HG02571 (cell line): ENCODE data around the gene RSU1.
"Not testable (repeated sequence)": the region's sequence is repeated elsewhere in the genome, so short reads cannot be mapped to it uniquely, and the experiment has no call there.

Experiments
- ATAC-seq: cut with Tn5 transposase; IDR thresholded peaks from one replicate; pipeline ENCODE4 v1.9.1; 2021; ENCODE audit warnings: mild to moderate bottlenecking, moderate library complexity; ENCODE audit not compliant: unreplicated experiment

Gene RSU1

DNA sequence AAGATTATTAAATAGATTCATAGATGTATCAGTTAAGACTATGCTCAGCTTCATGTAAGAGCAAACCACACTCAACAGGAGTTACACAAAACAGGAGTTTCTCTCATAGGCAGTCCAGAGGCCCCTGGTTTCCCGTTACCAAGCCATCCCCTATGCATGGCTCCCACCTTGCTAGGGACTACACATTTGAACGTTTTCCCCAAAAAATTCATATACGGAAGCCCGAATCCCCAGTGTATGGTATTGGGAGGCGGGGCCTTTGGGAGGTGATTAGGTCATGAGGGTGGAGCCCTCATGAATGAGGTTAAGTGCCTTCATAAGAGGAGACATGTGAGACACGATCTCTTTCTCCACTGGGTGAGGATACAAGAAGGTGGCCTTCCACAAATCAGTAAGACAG, 29.1 kb downstream of the RSU1 start:
- no peak for ATAC-seq

DNA sequence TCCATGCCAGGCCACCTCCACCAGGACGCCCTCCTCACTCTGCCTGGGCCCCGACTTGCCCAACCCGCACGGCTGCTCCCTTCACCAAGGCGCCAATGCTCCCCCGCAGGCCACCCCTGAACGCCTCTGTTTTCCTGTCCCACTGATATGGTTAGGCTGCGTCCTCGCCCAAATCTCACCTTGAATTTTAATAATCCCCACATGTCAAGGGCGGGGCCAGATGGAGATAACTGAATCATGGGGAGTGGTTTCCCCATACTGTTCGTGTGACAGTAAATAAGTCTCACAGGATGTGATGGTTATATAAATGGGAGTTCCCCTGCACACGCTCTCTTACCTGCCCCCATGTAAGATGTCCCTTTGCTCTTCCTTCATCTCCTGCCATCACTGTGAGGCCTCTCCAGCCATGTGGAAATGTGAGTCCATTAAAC, 29.8 kb downstream of the RSU1 start:
- ATAC-seq = no peak

DNA sequence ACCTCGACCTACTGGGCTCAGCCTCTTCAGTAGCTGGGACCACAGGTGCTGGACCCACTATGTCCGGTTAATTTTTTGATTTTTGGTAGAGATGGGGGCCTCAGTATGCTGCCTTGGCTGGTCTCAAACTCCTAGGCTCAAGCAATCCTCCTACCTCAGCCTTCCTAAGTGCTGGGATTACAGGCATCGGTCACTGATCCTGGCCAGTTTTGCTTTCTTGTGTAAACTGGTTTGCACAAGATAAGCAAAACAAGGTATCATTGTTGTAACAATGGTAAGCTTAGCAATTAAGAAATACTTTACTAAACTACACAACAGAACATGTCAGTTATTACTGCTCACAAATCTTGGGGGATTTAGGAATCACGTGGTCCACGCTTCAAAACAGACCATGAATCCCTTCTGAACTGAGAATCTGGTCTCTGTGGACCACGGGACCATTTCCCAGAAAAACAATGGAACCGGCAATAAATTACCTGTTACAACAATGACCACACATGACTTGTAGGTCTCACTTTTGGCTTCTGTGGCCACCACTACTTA, 36.8 kb downstream of the RSU1 start:
- no peak for ATAC-seq

DNA sequence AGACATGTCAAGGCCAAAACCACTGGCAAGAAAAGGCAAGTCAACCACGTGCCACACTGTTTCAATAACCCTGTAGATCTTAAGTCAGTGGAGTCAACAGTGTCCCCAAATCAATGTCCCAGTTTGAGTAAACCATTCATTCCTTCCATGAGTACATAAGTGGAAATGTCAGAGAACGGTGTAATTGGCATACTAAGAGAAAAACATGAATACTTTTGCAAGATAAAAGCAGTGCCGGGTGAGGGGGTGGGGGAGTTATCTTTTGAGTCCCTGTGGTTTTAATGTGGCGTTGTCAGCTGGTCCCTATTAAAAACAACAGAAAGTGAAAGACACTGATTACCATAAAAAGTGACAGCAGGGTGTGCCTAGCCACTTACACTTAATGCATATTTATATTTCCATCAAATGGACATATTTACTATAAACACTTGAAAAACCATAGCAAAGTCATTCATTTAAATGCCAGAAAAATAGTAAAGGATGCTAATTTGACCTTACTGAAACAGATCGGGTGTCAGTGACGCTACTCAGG, 37.8 kb downstream of the RSU1 start:
- ATAC-seq = peak; percentile 71

DNA sequence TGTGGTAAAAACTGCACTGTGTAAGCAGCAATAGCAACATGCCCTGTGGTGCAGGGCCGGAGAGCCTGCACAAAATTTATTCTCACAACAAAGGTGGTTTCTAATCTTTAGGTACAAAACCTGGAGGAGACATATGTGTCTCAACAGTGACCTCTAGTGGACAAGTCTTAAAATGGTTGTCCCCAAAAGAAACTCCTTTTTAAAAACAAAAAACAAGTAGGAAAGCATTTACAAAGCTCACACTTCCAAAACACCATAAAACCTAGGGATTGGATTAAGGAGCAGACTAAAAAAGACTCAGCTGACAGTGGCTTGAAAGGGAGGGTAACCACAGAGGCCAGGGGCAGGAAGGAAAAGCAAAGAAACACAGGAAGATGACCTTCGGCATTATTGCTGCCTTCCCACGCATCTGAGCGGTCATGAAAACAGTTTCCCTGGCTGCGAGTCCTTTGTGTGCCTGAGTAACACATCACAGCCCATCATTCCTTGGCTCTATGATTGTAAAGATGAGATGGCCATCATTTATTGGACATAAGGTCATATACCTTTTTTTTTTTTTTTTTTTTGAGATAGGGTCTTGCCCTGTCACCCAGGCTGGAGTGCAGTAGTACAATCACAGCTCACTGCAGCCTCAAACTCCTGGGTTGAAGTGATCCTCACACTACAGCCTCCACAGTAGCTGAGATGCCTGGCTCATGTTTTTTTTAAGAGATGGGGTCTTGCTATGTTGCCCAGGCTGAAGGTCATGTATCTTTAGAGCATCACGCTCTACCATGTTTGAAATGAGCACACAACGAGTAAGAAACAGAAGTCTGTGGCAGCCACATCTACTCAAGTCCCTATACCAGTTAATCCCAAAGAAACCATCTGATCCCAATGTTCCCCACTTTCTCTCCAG, 39.5 kb downstream of the RSU1 start:
- peak; percentile 39 for ATAC-seq

DNA sequence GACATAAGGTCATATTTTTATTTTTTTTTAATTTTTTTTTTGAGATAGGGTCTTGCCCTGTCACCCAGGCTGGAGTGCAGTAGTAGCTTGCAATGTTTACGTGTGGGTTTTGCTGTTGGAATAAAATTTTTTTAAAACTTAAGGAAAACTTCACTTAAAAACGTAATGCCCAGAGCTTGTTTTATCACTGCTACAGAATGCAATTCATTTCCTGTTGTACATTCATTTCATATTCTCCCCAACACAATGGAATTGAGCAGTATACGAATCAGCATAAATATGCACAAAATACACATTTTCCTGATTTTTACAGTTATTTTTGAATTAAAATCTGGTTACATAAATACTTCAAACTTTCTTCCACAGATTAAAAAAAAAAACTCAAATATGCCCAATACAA, 40.3 kb downstream of the RSU1 start:
- no peak for ATAC-seq

DNA sequence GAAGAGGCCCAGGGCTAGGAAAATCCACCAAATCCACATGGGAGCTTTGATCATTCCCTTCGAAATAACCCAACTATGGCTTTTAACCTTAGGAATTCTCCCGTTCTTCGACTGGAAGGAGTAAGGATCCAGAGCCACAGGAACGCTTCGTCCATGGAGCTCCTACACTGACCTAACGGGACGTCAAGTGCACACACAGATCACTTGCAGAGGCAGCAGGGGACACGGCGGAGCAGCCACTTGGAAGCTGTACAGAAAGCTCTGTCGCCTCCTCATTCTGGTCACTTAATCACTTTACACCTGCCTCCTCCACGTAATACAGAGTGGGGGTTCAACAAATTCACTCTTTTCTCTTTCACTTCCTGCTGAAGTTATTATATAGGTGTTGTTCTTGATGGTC, 43.9 kb downstream of the RSU1 start:
- no peak for ATAC-seq

DNA sequence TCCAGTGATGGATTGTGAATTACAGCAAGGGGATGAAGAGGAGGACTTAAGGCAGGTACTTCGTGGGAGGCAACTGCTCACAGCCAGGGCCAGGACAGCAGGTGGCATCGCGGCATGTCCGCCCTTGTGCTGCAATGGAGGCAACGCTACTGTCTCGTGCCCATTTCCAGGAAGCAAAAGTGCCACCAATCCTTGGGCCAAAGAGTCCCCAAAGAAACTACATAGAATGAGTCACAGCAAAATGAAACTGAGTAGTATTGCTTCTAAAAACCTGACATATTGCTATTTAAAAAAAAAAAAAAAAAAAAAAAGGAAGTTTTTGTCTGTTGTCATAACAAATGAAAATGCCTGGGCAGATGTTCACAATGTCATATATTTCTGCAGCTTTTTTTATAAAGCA, 46.6 kb downstream of the RSU1 start:
- ATAC-seq = peak; percentile 77

DNA sequence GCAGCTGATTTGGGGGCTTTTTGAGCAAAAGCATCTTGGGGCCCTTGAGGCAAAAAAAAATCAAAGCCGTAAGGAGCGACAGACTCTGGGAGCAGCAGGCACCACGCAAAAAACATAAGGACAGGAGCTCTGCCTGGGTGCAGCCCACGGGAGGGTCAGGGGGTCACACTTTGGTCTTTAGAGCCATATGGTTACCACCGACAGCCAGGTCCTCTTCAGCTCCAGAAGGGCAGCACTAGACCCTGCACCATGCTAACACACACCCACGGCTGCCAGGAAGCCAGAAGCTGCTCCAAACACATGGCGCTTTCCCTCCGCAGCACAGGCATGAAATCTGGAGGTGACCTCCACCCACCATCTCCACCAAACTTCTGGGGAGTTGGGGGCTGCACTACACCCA, 47.1 kb downstream of the RSU1 start:
- no peak for ATAC-seq

DNA sequence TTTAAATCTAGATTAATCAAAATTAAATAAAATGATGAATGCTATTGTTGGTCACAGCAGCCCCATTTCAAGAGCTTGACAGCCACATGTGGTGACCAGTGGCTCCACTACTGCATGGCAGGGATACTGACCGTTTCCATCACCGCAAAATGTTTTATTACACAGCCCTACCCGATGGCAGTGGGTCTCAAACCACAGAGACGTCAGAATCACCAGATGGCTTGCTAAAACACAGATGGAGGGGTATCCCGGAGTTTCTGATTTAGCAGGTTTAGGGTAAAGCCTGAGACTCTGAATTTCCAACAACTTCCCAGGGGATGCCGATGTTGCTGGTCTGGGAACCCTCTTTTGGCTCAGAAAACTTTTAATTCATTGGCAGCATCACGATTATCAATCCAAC, 47.9 kb downstream of the RSU1 start:
- ATAC-seq = no peak

DNA sequence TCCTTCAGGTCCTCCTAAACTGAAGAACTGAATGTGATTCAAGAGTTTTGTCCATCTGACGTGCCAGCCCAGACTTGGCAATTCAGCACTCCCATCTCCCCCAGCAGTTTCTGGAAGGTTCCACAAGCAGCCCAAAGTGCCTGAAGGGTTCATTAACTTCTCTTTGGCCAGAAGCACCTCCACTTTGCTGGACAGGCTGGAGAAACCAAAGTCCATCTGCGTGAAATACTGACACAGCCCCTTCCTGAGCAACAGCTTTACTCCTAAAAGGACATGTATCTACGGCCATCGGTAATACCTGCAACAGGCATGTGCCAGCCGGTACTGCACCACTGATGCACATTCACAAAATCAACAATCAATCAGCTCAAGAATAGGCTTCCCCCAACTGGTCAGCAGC, 48.5 kb downstream of the RSU1 start:
- ATAC-seq = no peak

DNA sequence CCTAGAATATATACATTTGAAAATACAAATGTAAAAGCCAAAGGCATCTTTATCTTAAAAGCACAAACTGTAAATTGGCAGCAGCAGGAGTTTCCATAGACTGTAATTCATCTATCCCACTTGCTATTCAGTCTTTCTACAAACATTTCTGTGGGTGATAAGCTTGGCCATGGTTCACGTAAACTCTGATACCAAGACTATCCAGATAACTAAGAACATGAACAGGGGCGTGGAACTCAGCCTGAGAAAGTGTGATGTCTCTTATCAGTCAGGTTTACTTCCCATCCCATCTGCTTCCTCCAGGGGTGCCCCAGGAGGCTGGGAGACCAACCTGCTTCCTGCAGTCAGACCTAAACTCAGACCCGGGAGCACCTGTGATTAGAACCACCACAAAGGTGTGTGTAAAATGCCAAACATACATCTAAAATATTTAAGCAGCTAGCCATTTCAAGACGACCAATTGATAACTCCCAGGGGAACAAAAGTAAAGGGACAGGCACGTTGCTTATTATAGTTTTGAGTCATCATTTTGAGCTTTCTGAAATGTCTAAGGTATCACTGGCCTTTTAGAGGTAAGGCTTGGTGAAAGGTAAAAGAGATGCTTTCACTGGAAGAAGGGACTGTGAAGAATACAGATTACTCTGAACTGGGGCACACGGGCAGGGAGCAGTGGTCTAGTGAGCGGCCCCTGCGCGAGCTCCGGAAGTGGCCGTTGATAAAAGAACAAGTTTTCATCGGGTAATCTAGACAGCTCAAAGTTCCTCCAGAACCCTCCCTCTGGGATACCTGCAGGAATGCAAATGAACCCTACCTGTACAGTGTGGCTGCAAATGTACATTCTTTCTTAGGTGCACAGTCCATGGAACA, 51.5 kb downstream of the RSU1 start:
- ATAC-seq = no peak

DNA sequence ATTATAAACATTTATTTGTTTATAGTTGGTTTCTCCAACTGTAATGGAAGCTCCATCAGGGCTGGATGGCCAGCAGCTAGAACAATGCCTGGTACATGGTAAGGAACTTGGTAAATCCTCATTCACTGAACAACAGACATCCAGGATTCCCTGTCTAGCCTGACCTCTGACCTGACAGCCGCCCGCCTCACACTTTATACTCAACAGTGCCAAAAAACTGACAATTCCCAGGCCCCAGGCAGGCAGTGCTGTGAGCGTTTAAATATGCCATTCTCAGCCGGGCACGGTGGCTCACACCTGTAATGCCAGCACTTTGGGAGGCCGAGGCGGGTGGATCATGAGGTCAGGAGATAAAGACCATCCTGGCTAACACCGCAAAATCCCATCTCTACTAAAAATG, 55.9 kb downstream of the RSU1 start:
- no peak for ATAC-seq

DNA sequence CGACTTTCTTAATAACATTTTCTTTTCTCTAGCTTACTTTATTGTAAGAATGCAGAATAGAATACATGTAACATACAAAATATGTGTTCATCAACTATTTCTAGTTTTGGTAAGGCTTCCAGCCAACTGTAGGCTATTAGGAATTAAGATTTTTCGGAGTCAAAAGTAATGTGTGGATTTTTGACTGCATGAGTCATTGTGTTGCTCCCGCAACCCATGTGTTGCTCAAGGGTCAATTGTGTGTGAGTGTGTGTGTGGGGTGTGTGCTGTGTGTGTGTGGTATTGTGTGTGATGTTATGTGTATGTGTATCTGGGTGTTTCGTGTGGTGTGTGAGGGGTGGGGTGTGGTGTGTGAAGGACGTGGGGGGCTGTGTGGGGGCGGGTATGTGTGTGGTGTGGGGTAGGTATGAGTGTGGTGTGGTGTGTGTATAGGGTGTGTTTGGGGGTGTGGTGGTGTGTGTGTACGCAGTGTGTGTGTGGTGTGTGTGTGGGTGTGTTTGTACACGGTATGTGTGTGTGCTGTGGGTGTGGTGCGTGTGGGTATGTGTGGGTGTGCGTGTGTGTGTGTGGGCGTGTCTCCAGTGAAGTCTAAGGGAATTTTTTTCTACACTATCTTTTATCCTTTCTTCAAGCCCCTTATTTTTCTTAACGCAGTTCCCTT, 60.5 kb downstream of the RSU1 start:
- ATAC-seq = no peak

DNA sequence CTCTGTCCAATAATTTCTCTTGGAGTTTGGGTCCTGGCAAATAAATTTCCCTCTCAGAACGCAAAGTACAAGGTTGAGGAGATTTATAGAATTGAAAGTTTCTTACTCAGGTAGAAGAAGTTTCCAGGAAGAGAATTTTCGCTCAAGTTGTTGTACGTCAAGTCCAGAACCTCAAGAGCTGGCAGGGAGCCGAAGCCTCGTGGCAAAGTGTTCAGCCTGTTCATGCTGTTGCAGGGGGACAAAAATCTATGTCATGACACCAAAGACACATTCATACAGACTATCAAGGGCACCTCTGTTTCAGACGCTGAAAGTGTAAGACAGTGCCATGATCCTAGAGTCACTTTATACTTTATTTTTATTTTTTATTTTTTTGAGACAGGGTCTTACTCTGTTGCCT, 62.5 kb downstream of the RSU1 start:
- no peak for ATAC-seq

DNA sequence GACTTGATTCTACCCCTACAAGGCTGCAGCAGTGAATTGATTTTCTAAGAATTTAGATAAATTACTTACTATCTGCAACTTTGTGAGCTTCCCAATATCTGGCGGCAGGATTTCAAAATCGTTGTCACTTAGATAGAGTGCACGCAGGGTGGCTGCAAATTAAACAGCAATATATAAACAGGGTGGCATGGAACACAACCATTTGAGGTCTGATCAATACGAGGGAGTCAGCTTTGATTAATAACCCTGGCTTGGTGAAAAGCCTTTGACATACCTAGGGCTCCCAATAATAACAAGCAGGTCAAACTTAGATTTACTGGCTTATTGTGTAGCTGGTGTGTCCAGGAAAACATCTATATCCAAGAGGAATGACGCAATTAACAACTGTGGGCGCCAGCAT, 64.4 kb downstream of the RSU1 start:
- not testable (repeated sequence) for ATAC-seq

DNA sequence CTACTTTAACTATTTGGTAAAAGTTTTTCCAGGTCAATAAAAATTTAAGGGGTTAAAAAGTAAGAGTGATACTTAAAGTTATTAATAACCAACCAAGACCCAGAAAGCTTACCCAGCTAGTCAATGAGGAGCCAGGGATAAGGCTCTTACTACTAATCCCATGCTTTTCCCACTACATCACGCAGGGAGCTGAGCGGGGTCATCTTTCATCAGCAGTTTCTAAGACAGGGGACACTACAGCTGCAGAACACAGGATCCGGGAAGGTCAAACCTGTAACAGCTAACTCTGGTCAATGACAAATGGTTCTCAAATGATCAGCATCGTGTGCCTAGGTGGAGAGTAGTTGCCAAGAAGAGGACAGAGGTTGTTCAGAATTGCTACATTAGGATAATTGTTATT, 65.1 kb downstream of the RSU1 start:
- ATAC-seq = no peak

DNA sequence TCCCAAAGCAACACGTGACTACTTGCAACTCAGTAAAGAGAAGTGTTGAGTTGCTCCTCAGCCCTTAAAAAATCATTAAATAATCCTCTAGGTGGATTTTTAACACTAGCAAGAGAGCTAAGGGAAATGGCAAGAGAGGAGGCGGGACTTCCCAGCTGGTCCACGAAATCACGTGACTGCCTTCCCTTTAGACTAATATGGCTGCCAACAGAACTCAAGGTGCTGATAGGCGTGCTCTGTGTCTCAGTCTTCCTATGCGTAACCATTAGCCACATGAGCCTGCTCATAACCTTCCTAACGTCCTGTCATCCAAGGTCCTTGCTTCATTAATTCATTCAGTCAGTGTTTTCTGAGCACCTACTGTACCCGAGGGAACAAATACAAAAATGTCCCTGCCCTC, 66.0 kb downstream of the RSU1 start:
- no peak for ATAC-seq

DNA sequence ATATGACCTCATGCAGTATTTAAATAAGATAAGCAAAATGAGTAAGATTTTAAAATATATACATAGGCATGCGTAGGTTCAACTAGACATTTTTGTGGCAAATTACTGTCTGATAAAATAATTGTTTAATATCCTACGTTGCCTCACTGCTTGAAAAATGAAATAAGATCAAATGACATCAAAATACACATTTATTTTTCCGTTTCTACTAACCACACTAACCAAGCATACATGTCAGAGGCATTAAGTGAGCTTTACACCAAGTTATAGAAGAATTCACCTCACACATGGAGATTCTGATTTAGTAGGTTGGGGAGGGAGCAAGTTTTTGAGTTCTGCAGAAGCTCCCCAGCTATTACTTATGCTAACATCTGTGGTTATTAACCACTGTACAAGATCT, 66.8 kb downstream of the RSU1 start:
- ATAC-seq = no peak

DNA sequence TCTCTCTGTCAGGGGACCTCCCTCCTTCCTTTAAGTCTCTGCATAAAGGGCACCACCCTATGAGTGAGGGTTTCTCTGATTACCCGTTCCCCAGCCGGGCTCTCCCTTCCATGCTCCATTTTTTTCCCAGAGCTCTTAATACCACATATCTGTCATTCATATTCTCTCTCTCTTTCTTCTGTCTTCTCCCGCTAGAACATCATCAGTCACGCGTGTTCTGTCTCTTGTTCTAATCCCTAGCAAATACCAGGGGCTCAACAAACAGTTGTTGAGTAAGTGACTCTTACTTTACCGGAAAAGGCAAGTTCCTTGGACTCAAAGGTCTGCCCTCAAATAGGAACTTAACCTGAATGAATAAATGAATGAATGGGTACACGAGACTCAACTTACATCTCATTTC, 68.5 kb downstream of the RSU1 start:
- ATAC-seq = no peak

DNA sequence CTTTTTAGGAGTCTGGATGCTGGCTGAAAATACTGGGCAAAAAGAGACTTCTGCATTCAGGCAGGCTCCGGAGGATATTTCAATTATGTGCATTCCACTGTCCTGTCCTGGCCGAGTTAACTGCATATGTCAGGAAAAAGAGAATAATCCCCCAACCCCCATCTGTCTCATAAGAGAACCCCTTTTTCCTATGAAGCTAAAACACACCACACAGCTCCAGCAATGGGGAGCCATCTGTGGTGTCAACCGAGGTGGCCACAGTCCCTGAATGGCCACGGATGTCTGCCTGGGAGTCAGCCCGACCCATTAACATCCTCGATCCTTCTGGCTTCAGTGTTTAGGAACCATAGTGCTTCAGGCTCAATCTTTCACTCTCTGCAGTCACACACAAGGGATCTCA, 70.4 kb downstream of the RSU1 start:
- no peak for ATAC-seq
